Neuronal stem cell (in vitro differentiated cells): Measurements from ENCODE around the gene PDZD2.

ENCODE experiments used
- DNase-seq: peaks from one replicate; pipeline ENCODE4 v3.0.0-alpha.2; 2013; ENCODE audit warnings: low spot score
- H2AFZ ChIP-seq: one replicate; pipeline ENCODE4 v1.6.1; 2013; ENCODE audit warnings: mild to moderate bottlenecking, low read length, inconsistent platforms
- H2AK5ac ChIP-seq: 2 replicates; pipeline ENCODE4 v1.6.1; 2013; ENCODE audit warnings: low read depth, mild to moderate bottlenecking, inconsistent platforms, low read length, moderate library complexity, mixed read lengths
- H2BK120ac ChIP-seq: 2 replicates; pipeline ENCODE4 v1.6.1; 2013; ENCODE audit warnings: low read depth, mild to moderate bottlenecking, inconsistent platforms, low read length, moderate library complexity, mixed read lengths
- H2BK12ac ChIP-seq: one replicate; pipeline ENCODE4 v1.6.1; 2013; ENCODE audit warnings: low read length, inconsistent platforms
- H2BK15ac ChIP-seq: 2 replicates; pipeline ENCODE4 v1.6.1; 2013; ENCODE audit warnings: mild to moderate bottlenecking, low read length, inconsistent platforms, mixed read lengths
- H2BK5ac ChIP-seq: one replicate; pipeline ENCODE4 v1.6.1; 2013; ENCODE audit warnings: inconsistent platforms, mild to moderate bottlenecking, low read length, moderate library complexity
- H3K14ac ChIP-seq: one replicate; pipeline ENCODE4 v1.6.1; 2013; ENCODE audit warnings: low read length, inconsistent platforms
- H3K18ac ChIP-seq: 2 replicates; pipeline ENCODE4 v1.6.1; 2013; ENCODE audit warnings: low read length, inconsistent platforms
- H3K23ac ChIP-seq: 2 replicates; pipeline ENCODE4 v1.6.1; 2013; ENCODE audit warnings: low read depth, mild to moderate bottlenecking, mixed read lengths, low read length, inconsistent platforms; ENCODE audit not compliant: poor library complexity
- H3K27ac ChIP-seq: replicated peaks from 3 replicates; pipeline ENCODE4 v1.5.1; 2013; ENCODE audit warnings: low read length, inconsistent platforms
- H3K27me3 ChIP-seq, 3 experiments: 2 replicates each; pipeline ENCODE4 v1.6.1; 2013; ENCODE audit warnings: low read length in 3 of 3, mild to moderate bottlenecking in 2 of 3, inconsistent platforms in 1 of 3, low read depth in 1 of 3, mixed read lengths in 1 of 3, moderate library complexity in 1 of 3; ENCODE audit not compliant: control insufficient read depth in 3 of 3, insufficient read depth in 3 of 3
- H3K36me3 ChIP-seq, 2 donors: replicated peaks in 1 of 2; 2 replicates each; pipeline ENCODE4 v1.6.1; 2013; ENCODE audit warnings: low read length in 2 of 2; ENCODE audit not compliant: control insufficient read depth in 2 of 2, insufficient read depth in 2 of 2
- H3K4ac ChIP-seq: 2 replicates; pipeline ENCODE4 v1.6.1; 2013; ENCODE audit warnings: inconsistent platforms, mild to moderate bottlenecking, low read length, moderate library complexity
- H3K4me1 ChIP-seq, 2 donors: 1 replicate in 1 of 2; 2 replicates in 1 of 2; pipeline ENCODE4 v1.6.1; 2013; ENCODE audit warnings: low read length in 2 of 2, low read depth in 1 of 2; ENCODE audit not compliant: control insufficient read depth in 2 of 2, insufficient read depth in 1 of 2
- H3K4me2 ChIP-seq: one replicate; pipeline ENCODE4 v1.6.1; 2013; ENCODE audit warnings: mild to moderate bottlenecking, low read length, inconsistent platforms; ENCODE audit not compliant: insufficient read depth, poor library complexity, severe bottlenecking
- H3K4me3 ChIP-seq, 2 donors: 2 replicates each; pipeline ENCODE4 v1.5.1; 2013; ENCODE audit warnings: low read length in 2 of 2, mild to moderate bottlenecking in 2 of 2, inconsistent platforms in 1 of 2, moderate library complexity in 1 of 2
- H3K79me1 ChIP-seq: one replicate; pipeline ENCODE4 v1.6.1; 2013; ENCODE audit warnings: low read depth, mild to moderate bottlenecking, inconsistent platforms, low read length, moderate library complexity
- H3K9ac ChIP-seq: one replicate; pipeline ENCODE4 v1.6.1; 2013; ENCODE audit warnings: mild to moderate bottlenecking, low read depth, low read length, inconsistent platforms; ENCODE audit not compliant: poor library complexity
- H3K9me3 ChIP-seq, 2 donors: replicated peaks in 1 of 2; 2 replicates each; pipeline versions ENCODE3 to v1.6.1; 2013; ENCODE audit warnings: low read length in 2 of 2, mild to moderate bottlenecking in 2 of 2, inconsistent platforms in 1 of 2, low read depth in 1 of 2, mixed read lengths in 1 of 2, moderate library complexity in 1 of 2; ENCODE audit not compliant: control insufficient read depth in 2 of 2, insufficient read depth in 1 of 2
- H4K8ac ChIP-seq: one replicate; pipeline ENCODE4 v1.6.1; 2013; ENCODE audit warnings: low read depth, mild to moderate bottlenecking, inconsistent platforms, low read length, moderate library complexity
- H4K91ac ChIP-seq: one replicate; pipeline ENCODE4 v1.6.1; 2013; ENCODE audit warnings: low read length, low read depth, mild to moderate bottlenecking, inconsistent platforms; ENCODE audit not compliant: poor library complexity
- WGBS, 2 donors: extraction: QIAGEN DNeasy Blood & Tissue Kit; methylation state at CpG; one replicate each; pipeline ENCODE4 v1.1.7; 2013; ENCODE audit warnings: missing lambda C conversion rate in 2 of 2, mixed read lengths in 1 of 2; ENCODE audit not compliant: insufficient read length in 2 of 2, insufficient replicate concordance in 1 of 2; ENCODE audit errors: extremely low coverage in 2 of 2; 5-methylcytosine and 5-hydroxymethylcytosine counted together

PDZD2 gene

DNA sequence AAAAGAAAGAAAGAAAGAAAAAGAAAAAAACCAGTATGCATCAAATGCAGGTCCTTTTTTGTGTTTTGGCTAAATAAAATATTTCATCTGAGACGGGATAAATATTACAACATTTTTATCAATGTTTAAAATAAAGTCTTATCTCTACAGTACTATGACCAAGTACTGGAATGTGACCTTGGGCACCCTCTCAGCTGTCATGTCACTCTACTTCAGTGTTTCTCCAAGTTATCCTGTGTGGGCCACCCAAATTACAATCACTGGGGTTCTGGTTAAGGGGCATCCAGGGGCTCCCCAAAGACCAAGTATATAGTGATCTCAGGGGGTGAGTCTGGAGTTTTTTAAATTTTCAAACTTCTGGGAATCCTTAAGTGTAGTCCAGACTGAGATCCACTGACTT is 3.5 kb upstream of the PDZD2 start:
- Histone ChIP-seq H3K27ac (no peak overlapping the region), H3K27me3 (peaks cover 0 to 64% (median 12%) of the 10 kb centered on the region in 3 experiments), H2BK5ac (no peak overlapping the region), H2BK12ac (no peak overlapping the region), H2BK120ac (no peak overlapping the region), H2BK15ac (no peak overlapping the region), H3K4ac (no peak overlapping the region), H3K14ac (no peak overlapping the region), H4K8ac (no peak overlapping the region), H4K91ac (no peak overlapping the region), H3K9me3 (no peaks in the 10 kb centered on the region), H2AK5ac (no peak overlapping the region), H3K4me2 (no peak overlapping the region), H3K18ac (no peak overlapping the region), H3K79me1 (no peaks in the 10 kb centered on the region), H3K9ac (no peak overlapping the region), H3K23ac (no peak overlapping the region), H2AFZ (no peak overlapping the region), H3K36me3 (no peaks in the 10 kb centered on the region), H3K4me3 (no peak overlapping the region), H3K4me1 (peaks cover 4 to 11% of the 10 kb centered on the region in 2 donors)
- no peak for DNase-seq
- WGBS, 2 donors, result no CpG with 5 or more reads among the region's 1 CpG

DNA sequence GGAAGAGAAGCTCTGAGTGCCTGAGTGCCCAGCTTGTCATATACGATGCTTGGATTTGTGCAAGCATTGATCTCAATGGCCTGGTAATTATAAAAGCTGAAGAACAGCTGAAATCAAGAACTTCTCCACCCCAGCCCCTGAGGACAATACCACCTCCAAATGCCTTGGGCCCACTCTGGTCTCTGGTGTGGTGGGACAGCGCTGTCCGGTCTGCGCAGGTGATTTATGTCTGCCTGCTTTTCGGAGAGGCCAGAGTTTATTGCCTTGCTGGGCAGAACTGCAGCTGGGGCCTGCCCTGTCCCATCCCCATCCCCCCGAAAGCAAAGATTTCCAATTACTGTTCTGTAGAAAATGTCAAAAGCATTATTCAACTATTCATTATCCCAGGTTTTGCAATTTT is 1.1 kb upstream of the PDZD2 start:
- peaks cover 1% of the 10 kb centered on the region for H3K79me1 ChIP-seq
- H3K14ac ChIP-seq, result no peak overlapping the region
- no peak overlapping the region for H4K8ac ChIP-seq
- no peak overlapping the region for H3K9ac ChIP-seq
- H3K27me3 ChIP-seq, result peaks cover 0 to 71% (median 19%) of the 10 kb centered on the region in 3 experiments
- no peak overlapping the region for H3K4ac ChIP-seq
- no peak overlapping the region for H2BK5ac ChIP-seq
- H3K4me2 ChIP-seq, result no peak overlapping the region
- no peak overlapping the region for H2BK15ac ChIP-seq
- peaks cover 4 to 11% of the 10 kb centered on the region in 2 donors for H3K4me1 ChIP-seq
- no peak for DNase-seq
- no CpG with 5 or more reads among the region's 6 CpGs for WGBS, 2 donors
- no peak overlapping the region for H2BK12ac ChIP-seq
- H3K4me3 ChIP-seq, result no peak overlapping the region
- H2BK120ac ChIP-seq, result no peak overlapping the region
- no peak overlapping the region for H4K91ac ChIP-seq
- H3K36me3 ChIP-seq, result no peaks in the 10 kb centered on the region
- H3K27ac ChIP-seq, result no peak overlapping the region
- H3K23ac ChIP-seq, result no peak overlapping the region
- no peak overlapping the region for H2AK5ac ChIP-seq
- peak overlapping the region; percentile 93 for H2AFZ ChIP-seq
- no peak overlapping the region for H3K18ac ChIP-seq
- no peaks in the 10 kb centered on the region for H3K9me3 ChIP-seq

DNA sequence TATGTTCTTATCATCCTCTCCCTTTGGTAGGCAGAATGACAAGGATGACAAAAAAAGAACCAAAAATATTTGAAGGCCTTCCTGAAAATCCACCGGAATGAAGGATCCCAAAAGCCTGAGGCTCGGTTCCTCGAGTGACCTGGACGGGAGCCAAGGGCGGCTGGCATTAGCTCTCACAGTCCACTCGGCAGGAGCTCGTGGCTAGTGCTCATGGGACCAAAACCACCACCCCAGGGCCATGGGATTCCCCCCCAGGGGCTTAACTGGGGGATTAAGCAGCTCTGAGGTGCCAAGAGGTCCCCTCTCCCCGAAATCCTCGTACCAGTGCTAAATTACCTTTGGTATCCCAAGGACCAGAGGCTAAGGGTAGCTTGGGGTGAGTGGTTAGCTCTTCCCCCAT is 586 bp upstream of the PDZD2 start:
- Histone ChIP-seq H4K8ac (no peak overlapping the region), H2BK5ac (no peak overlapping the region), H3K27ac (no peak overlapping the region), H3K9ac (no peak overlapping the region), H3K79me1 (peaks cover 1% of the 10 kb centered on the region), H3K4me2 (peak overlapping the region; percentile 94), H4K91ac (no peak overlapping the region), H3K18ac (no peak overlapping the region), H3K9me3 (no peaks in the 10 kb centered on the region), H3K4ac (no peak overlapping the region), H2AFZ (peak overlapping the region; percentile 93), H2AK5ac (no peak overlapping the region), H3K4me1 (peaks cover 4 to 11% of the 10 kb centered on the region in 2 donors), H2BK120ac (no peak overlapping the region), H3K4me3 (peak overlapping the region; percentile 41 to 84), H3K36me3 (no peaks in the 10 kb centered on the region), H2BK12ac (no peak overlapping the region), H3K27me3 (peaks cover 0 to 73% (median 19%) of the 10 kb centered on the region in 3 experiments), H2BK15ac (no peak overlapping the region), H3K14ac (no peak overlapping the region), H3K23ac (no peak overlapping the region)
- DNase-seq, result no peak
- WGBS, 2 donors, result no CpG with 5 or more reads among the region's 9 CpGs

DNA sequence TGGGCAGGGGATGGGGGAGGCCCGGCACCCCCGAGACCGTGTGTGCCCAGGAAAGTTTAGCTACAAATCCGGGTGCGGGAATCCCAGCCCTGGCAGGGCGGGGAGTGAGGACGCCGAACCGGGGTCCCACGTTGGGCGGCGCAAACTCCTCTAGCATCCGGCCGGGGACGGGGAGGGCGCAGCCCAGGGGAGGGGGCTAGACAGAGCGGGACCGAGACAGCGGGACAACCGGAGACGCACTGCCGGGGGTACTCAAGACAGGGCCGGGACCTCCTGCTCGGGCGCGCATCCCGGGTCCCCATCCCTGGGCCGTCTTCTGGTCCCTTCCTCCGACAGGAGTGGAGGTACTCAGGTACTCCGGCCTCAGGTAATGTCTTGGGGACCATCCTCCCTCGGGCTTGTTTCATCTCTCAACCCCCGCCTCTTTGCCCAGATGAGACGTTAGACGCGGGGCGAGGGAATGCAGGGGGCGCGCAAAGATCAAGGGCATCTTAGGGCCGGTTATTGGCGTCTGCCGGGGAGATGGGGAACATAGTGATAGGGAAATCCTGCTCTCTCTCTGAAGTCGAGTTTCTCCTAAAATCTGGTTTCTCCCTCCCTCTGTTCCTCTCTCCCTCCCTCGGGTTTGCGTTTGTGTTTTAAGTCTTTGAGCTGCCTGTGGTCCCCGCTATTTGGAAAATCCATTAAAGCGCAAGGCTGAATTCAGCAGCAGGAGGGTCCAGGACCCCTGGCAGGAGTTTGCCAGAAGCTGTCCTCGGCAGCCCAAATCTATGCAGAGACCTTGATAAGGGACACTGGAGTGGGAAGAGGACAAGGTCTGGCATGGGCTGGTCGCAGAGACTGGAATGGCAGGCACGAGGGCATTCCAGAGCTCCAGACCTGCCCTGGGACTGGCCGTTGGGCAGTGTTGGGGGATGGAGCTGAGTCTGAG is 815 bp downstream of the PDZD2 start:
- no peak overlapping the region for H2BK15ac ChIP-seq
- no peak overlapping the region for H2BK120ac ChIP-seq
- H3K4ac ChIP-seq, result no peak overlapping the region
- H2AFZ ChIP-seq, result peak overlapping the region; percentile 93
- WGBS, 2 donors, result no CpG with 5 or more reads among the region's 50 CpGs
- DNase-seq, result no peak
- H3K4me3 ChIP-seq, result peak overlapping the region; percentile 41 to 84
- peak overlapping the region; percentile 86 for H3K18ac ChIP-seq
- no peak overlapping the region for H4K8ac ChIP-seq
- H3K23ac ChIP-seq, result no peak overlapping the region
- peak overlapping the region; percentile 78 for H3K9ac ChIP-seq
- no peak overlapping the region for H4K91ac ChIP-seq
- H3K27ac ChIP-seq, result no peak overlapping the region
- no peaks in the 10 kb centered on the region for H3K36me3 ChIP-seq
- peaks cover 1% of the 10 kb centered on the region for H3K79me1 ChIP-seq
- H2BK12ac ChIP-seq, result no peak overlapping the region
- H3K4me2 ChIP-seq, result peak overlapping the region; percentile 94
- H3K4me1 ChIP-seq, result peaks cover 4 to 11% of the 10 kb centered on the region in 2 donors
- H3K14ac ChIP-seq, result no peak overlapping the region
- no peak overlapping the region for H2BK5ac ChIP-seq
- H3K27me3 ChIP-seq, result peaks cover 0 to 76% (median 19%) of the 10 kb centered on the region in 3 experiments
- no peaks in the 10 kb centered on the region for H3K9me3 ChIP-seq
- H2AK5ac ChIP-seq, result no peak overlapping the region
